OCI-LY7 (cell line): Measurements from ENCODE around the gene SNRNP25. TPM values are rescaled to one million over a fixed set of nuclear protein-coding genes. Genes with fewer than 3 reads are reported as not detected.

Source experiments
- BruUV-seq: library from RNA; stranded (reverse); fragments of 400-500 nt; replicated peaks from 2 replicates; lab custom pipeline; 2021; lab: Mats Ljungman, UMichigan
- CTCF ChIA-PET: fragments of 300-600 bp; sonication (Branson Sonifier 250); formaldehyde crosslinking; loops from one replicate; lab custom pipeline; 2022; ENCODE audit warnings: antibody characterized with exemption; ENCODE audit not compliant: unreplicated experiment; lab: Charles Lee
- POLR2A ChIA-PET: fragments of 300-600 bp; sonication (Branson Sonifier 250); formaldehyde crosslinking; loops from one replicate; lab custom pipeline; 2022; ENCODE audit warnings: antibody characterized with exemption; lab: Charles Lee
- DNase-seq: peaks from one replicate; pipeline ENCODE4 v3.0.0-alpha.2; 2015; ENCODE audit warnings: low spot score
- H2AFZ ChIP-seq: fragments of 200-600 bp; sonication (generic), shearing (Covaris generic); 2 replicates; pipeline ENCODE4 v1.6.1; 2014; ENCODE audit warnings: mild to moderate bottlenecking, antibody characterized with exemption, low read length, moderate library complexity
- H3K27ac ChIP-seq: fragments of 200-600 bp; sonication (generic); 2 replicates; pipeline ENCODE4 v1.5.1; 2014; ENCODE audit warnings: mixed run types, low read depth, mild to moderate bottlenecking, moderate library complexity, low read length, inconsistent platforms; ENCODE audit not compliant: poor library complexity, severe bottlenecking
- H3K36me3 ChIP-seq: fragments of 200-600 bp; sonication (generic); 2 replicates; pipeline ENCODE4 v1.6.1; 2014; ENCODE audit warnings: mild to moderate bottlenecking, antibody characterized with exemption, low read length, moderate library complexity, mixed read lengths; ENCODE audit not compliant: insufficient read depth
- H3K4me1 ChIP-seq: fragments of 200-600 bp; sonication (generic); 2 replicates; pipeline ENCODE4 v1.5.1; 2014; ENCODE audit warnings: mild to moderate bottlenecking, low read length; ENCODE audit not compliant: insufficient read depth, poor library complexity, severe bottlenecking
- H3K4me2 ChIP-seq: fragments of 200-600 bp; sonication (generic); 2 replicates; pipeline ENCODE4 v1.6.1; 2014; ENCODE audit warnings: mild to moderate bottlenecking, low read length
- H3K4me3 ChIP-seq: fragments of 200-600 bp; sonication (generic); 2 replicates; pipeline ENCODE4 v1.5.1; 2014; ENCODE audit warnings: mild to moderate bottlenecking, low read depth, low read length; ENCODE audit not compliant: poor library complexity, severe bottlenecking
- H3K79me2 ChIP-seq: fragments of 200-600 bp; sonication (generic); 2 replicates; pipeline ENCODE4 v1.6.1; 2016; ENCODE audit warnings: low read depth, mild to moderate bottlenecking, low read length, moderate library complexity, mixed read lengths; ENCODE audit not compliant: insufficient read depth
- H3K9me2 ChIP-seq: fragments of 200-600 bp; sonication (generic); 2 replicates; pipeline ENCODE4 v1.6.1; 2016; ENCODE audit warnings: mild to moderate bottlenecking, low read length, mixed read lengths; ENCODE audit not compliant: insufficient read depth
- H3K9me3 ChIP-seq: fragments of 200-600 bp; sonication (generic); 2 replicates; pipeline ENCODE4 v1.6.1; 2014; ENCODE audit warnings: mild to moderate bottlenecking, mixed run types, low read length, mixed read lengths
- H4K20me1 ChIP-seq: fragments of 200-600 bp; sonication (generic); 2 replicates; pipeline ENCODE4 v1.6.1; 2014; ENCODE audit warnings: mild to moderate bottlenecking, antibody characterized with exemption, low read length, moderate library complexity, mixed read lengths; ENCODE audit not compliant: insufficient read depth
- CTCF ChIP-seq: fragments of 200-600 bp; sonication (generic); conservative IDR thresholded peaks from 2 replicates; pipeline ENCODE4 v1.5.1; 2014; ENCODE audit warnings: mild to moderate bottlenecking, antibody characterized with exemption, low read length, moderate library complexity, mixed read lengths
- EZH2phosphoT487 ChIP-seq: fragments of 200-600 bp; sonication (generic); IDR thresholded peaks from 2 replicates; pipeline ENCODE4 v1.6.1; 2018; ENCODE audit warnings: low read depth, borderline replicate concordance, mild to moderate bottlenecking, mixed run types, antibody characterized with exemption, low read length, moderate library complexity, mixed read lengths
- intact Hi-C: fragments of 100-400 bp; cut with micrococcal nuclease; formaldehyde crosslinking; loops from one replicate; pipeline ENCODE4 v1.10.0; 2022; ENCODE audit not compliant: unreplicated experiment
- microRNA-seq: library from miRNA; unstranded; fragments of <30 nt; microRNA quantifications from one replicate; pipeline ENCODE4 v1.2.0, GENCODE V29; 2022; ENCODE audit warnings: borderline replicate concordance
- small RNA-seq: library from RNA; depleted of rRNA; stranded (forward); fragments of <200 nt; gene quantifications from one replicate; pipeline ENCODE3, GENCODE V24; 2014
- total RNA-seq, 2 experiments: library from RNA; depleted of rRNA in 1 of 2; stranded (reverse); fragments of >200 nt in 1 of 2; shearing (Covaris generic) in 1 of 2; gene quantifications; 2 replicates each; pipeline ENCODE4 v1.2.3, GENCODE V29; 2014 to 2022

Gene SNRNP25
- total RNA-seq, 2 experiments from 2014 or later = 61.4 to 68.3 TPM

GRCh38 chr16:105521-105920 is 51.9 kb downstream of the SNRNP25 start:
- H3K27ac ChIP-seq = no peak overlapping the region
- POLR2A ChIA-PET = no interaction called here
- intact Hi-C loops = no loop called here
- CTCF ChIA-PET = interaction anchor here (0.6 kb wide), 1 partner anchor 128 kb away, joined by 3 read pairs; no protein-coding TSS in a partner anchor
- no peaks in the 10 kb centered on the region for H4K20me1 ChIP-seq
- TF ChIP-seq EZH2phosphoT487 (no peak), CTCF (no peak)
- no peak overlapping the region for H3K4me2 ChIP-seq
- H3K4me3 ChIP-seq = no peak overlapping the region
- BruUV-seq = no TSS peak
- peaks cover 29% of the 10 kb centered on the region; the same call in 1 of the 2 replicates for H3K36me3 ChIP-seq
- no peaks in the 10 kb centered on the region for H3K4me1 ChIP-seq
- no peaks in the 10 kb centered on the region for H3K79me2 ChIP-seq
- H2AFZ ChIP-seq = no peak overlapping the region
- no peak for DNase-seq
- H3K9me3 ChIP-seq = no peaks in the 10 kb centered on the region
- no peaks in the 10 kb centered on the region for H3K9me2 ChIP-seq

DNA sequence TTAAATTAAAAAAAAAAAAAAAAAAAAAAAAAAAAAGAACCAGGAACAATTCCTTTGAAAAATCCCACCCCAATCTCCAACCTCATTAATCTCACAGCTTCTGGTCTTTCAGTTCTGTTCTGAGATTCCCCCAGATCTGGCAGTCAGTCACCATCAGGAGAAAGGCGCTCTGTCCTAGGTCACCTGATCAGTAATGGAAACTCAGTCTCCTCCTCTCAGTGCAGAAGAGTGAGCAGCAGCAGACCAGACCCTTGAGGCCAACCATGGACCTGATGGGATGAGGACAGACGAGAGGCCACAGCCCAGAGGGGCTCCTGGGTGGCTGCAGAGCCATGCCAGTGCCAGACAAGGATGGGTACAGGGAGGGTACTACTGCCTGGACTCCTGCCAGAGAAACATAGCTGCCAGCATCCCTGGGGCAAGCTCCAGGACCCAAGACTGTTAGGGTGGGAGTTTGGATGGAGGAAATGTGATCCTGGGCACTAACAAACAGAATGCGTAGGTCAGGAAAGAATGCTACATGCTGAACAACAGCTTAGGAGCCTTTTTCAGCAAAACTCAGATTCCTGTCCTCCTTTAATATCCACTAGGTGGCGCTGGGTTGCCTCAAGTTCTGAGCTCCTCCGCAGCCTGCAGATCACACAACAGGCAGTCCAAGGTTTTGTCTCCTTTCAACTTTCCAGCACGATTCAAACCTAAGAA is 53.1 kb downstream of the SNRNP25 start:
- DNase-seq = peak; percentile 81
- no peak overlapping the region for H3K27ac ChIP-seq
- peak; percentile 89 for TF ChIP-seq CTCF
- no peak for TF ChIP-seq EZH2phosphoT487
- H3K4me3 ChIP-seq = no peak overlapping the region
- no peaks in the 10 kb centered on the region for H3K79me2 ChIP-seq
- no peak overlapping the region for H2AFZ ChIP-seq
- no TSS peak for BruUV-seq
- ChIA-PET CTCF (interaction anchor here (0.5 to 0.8 kb wide), 3 partner anchors 41 to 246 kb away, joined by 3 read pairs; partner anchors contain the start of gene AXIN1), POLR2A (no interaction called here)
- H4K20me1 ChIP-seq = no peaks in the 10 kb centered on the region
- no peaks in the 10 kb centered on the region for H3K9me3 ChIP-seq
- H3K4me1 ChIP-seq = no peaks in the 10 kb centered on the region
- intact Hi-C loops = loop anchor here (1.0 to 2.0 kb wide), 3 partner anchors 77 to 256 kb away; no protein-coding TSS in a partner anchor
- no peaks in the 10 kb centered on the region for H3K9me2 ChIP-seq
- peaks cover 33% of the 10 kb centered on the region for H3K36me3 ChIP-seq
- no peak overlapping the region for H3K4me2 ChIP-seq

Small RNA genes within 50 kb of the gene (microRNA-seq; reads per million reads assigned to microRNA genes)
- not detected for gene MIR6859-4

Small RNA genes within 50 kb of the gene (small RNA-seq; reads per million reads assigned to genes)
- gene MIR6859-4 (not detected), gene Z69720.2 (not detected)

Other genes starting within 250 kb of the SNRNP25 start
- gene POLR3K, start 220 bp upstream of the SNRNP25 start, total RNA-seq (2014; rRNA removed; shearing (Covaris generic)) = 26.2 and 28.6 TPM in 2 replicates
- gene POLR3K, start 220 bp upstream of the SNRNP25 start, total RNA-seq (2022) = 73.6 and 74.1 TPM in 2 replicates
- gene RHBDF1, start 18.8 kb downstream of the SNRNP25 start, total RNA-seq (2014; rRNA removed; shearing (Covaris generic)) = 0.10 and 0.13 TPM in 2 replicates
- 0.66 and 0.68 TPM in 2 replicates for gene RHBDF1, start 18.8 kb downstream of the SNRNP25 start, total RNA-seq (2022)
- 119 and 126 TPM in 2 replicates for gene MPG, start 24.4 kb downstream of the SNRNP25 start, total RNA-seq (2014; rRNA removed; shearing (Covaris generic))
- gene MPG, start 24.4 kb downstream of the SNRNP25 start, total RNA-seq (2022) = 54.2 and 58.1 TPM in 2 replicates
- 12.8 and 14.2 TPM in 2 replicates for gene NPRL3, start 84.8 kb downstream of the SNRNP25 start, total RNA-seq (2014; rRNA removed; shearing (Covaris generic))
- gene NPRL3, start 84.8 kb downstream of the SNRNP25 start, total RNA-seq (2022) = 50.2 and 50.9 TPM in 2 replicates
- not detected in 2 replicates for gene HBZ, start 98.8 kb downstream of the SNRNP25 start, total RNA-seq (2014; rRNA removed; shearing (Covaris generic))
- not detected in 2 replicates for gene HBZ, start 98.8 kb downstream of the SNRNP25 start, total RNA-seq (2022)
- not detected in 2 replicates for gene HBM, start 112.2 kb downstream of the SNRNP25 start, total RNA-seq (2014; rRNA removed; shearing (Covaris generic))
- gene HBM, start 112.2 kb downstream of the SNRNP25 start, total RNA-seq (2022) = not detected in 2 replicates
- gene HBA2, start 119.0 kb downstream of the SNRNP25 start, total RNA-seq (2014; rRNA removed; shearing (Covaris generic)) = not detected in 2 replicates
- not detected in 2 replicates for gene HBA2, start 119.0 kb downstream of the SNRNP25 start, total RNA-seq (2022)
- not detected in 2 replicates for gene HBA1, start 122.9 kb downstream of the SNRNP25 start, total RNA-seq (2014; rRNA removed; shearing (Covaris generic))
- not detected in 2 replicates for gene HBA1, start 122.9 kb downstream of the SNRNP25 start, total RNA-seq (2022)
- gene HBQ1, start 126.6 kb downstream of the SNRNP25 start, total RNA-seq (2014; rRNA removed; shearing (Covaris generic)) = not detected in 2 replicates
- gene HBQ1, start 126.6 kb downstream of the SNRNP25 start, total RNA-seq (2022) = not detected in 2 replicates
- gene LUC7L, start 175.6 kb downstream of the SNRNP25 start, total RNA-seq (2014; rRNA removed; shearing (Covaris generic)) = 90.5 and 92.6 TPM in 2 replicates
- 81.4 and 90.6 TPM in 2 replicates for gene LUC7L, start 175.6 kb downstream of the SNRNP25 start, total RNA-seq (2022)
- gene FAM234A, start 181.0 kb downstream of the SNRNP25 start, total RNA-seq (2014; rRNA removed; shearing (Covaris generic)) = 8.1 and 10.9 TPM in 2 replicates
- gene FAM234A, start 181.0 kb downstream of the SNRNP25 start, total RNA-seq (2022) = 26.8 and 30.1 TPM in 2 replicates
- not detected in 2 replicates for gene RGS11, start 222.1 kb downstream of the SNRNP25 start, total RNA-seq (2014; rRNA removed; shearing (Covaris generic))
- not detected in 2 replicates for gene RGS11, start 222.1 kb downstream of the SNRNP25 start, total RNA-seq (2022)
- gene ARHGDIG, start 226.8 kb downstream of the SNRNP25 start, total RNA-seq (2014; rRNA removed; shearing (Covaris generic)) = not detected in 2 replicates
- not detected in 2 replicates for gene ARHGDIG, start 226.8 kb downstream of the SNRNP25 start, total RNA-seq (2022)
- not detected in 2 replicates for gene PDIA2, start 229.3 kb downstream of the SNRNP25 start, total RNA-seq (2014; rRNA removed; shearing (Covaris generic))
- not detected in 2 replicates for gene PDIA2, start 229.3 kb downstream of the SNRNP25 start, total RNA-seq (2022)